Myocyte (in vitro differentiated cells): Measurements from ENCODE around the gene REELD1. TPM values are rescaled to one million over a fixed set of nuclear protein-coding genes. Genes with fewer than 3 reads are reported as not detected.

ENCODE experiments used
- DNase-seq: peaks from one replicate; pipeline ENCODE4 v3.0.0-alpha.2; 2012; ENCODE audit warnings: low read depth
- total RNA-seq: library from RNA; depleted of rRNA; stranded (reverse); fragments of >200 nt; gene quantifications from 2 replicates; pipeline ENCODE4 v1.2.3, GENCODE V29; 2014

REELD1 gene
- total RNA-seq, 1 donor from 2014 or later, result not detected

- DNase-seq, result peak; percentile 14
These were observed 10.1 kb downstream of the REELD1 start for GRCh38 chr4:146224326-146224966.

GRCh38 chr4:146229406-146229805, 15.1 kb downstream of the REELD1 start:
- DNase-seq, result no peak

GRCh38 chr4:146232131-146232722, 17.9 kb downstream of the REELD1 start:
- no peak for DNase-seq

- DNase-seq, result no peak
These were observed 21.4 kb downstream of the REELD1 start for GRCh38 chr4:146235654-146236177.

- DNase-seq, result no peak
These were observed 21.9 kb downstream of the REELD1 start for GRCh38 chr4:146236216-146236615.

GRCh38 chr4:146237092-146237491, 22.8 kb downstream of the REELD1 start:
- DNase-seq, result no peak

GRCh38 chr4:146238107-146238506, 23.8 kb downstream of the REELD1 start:
- no peak for DNase-seq

GRCh38 chr4:146243141-146243882, 29.0 kb downstream of the REELD1 start:
- DNase-seq, result no peak

GRCh38 chr4:146243883-146244277, 29.5 kb downstream of the REELD1 start:
- no peak for DNase-seq

GRCh38 chr4:146244496-146244895, 30.2 kb downstream of the REELD1 start:
- DNase-seq, result no peak

GRCh38 chr4:146245246-146245645, 30.9 kb downstream of the REELD1 start:
- no peak for DNase-seq

GRCh38 chr4:146245850-146246249, 31.5 kb downstream of the REELD1 start:
- no peak for DNase-seq

GRCh38 chr4:146246381-146246780, 32.0 kb downstream of the REELD1 start:
- DNase-seq, result no peak

- no peak for DNase-seq
These were observed 33.0 kb downstream of the REELD1 start for GRCh38 chr4:146247356-146247755.

- no peak for DNase-seq
These were observed 38.8 kb downstream of the REELD1 start for GRCh38 chr4:146252969-146253611.

- DNase-seq, result no peak
These were observed 41.1 kb downstream of the REELD1 start for GRCh38 chr4:146255463-146255862.

- no peak for DNase-seq
These were observed 41.5 kb downstream of the REELD1 start for GRCh38 chr4:146255874-146256273.

- DNase-seq, result no peak
These were observed 42.0 kb downstream of the REELD1 start for GRCh38 chr4:146256328-146256727.

GRCh38 chr4:146257511-146257910, 43.2 kb downstream of the REELD1 start:
- DNase-seq, result no peak

- DNase-seq, result peak; percentile 32
These were observed 46.2 kb downstream of the REELD1 start for GRCh38 chr4:146260521-146260920.

GRCh38 chr4:146261041-146261440, 46.7 kb downstream of the REELD1 start:
- DNase-seq, result peak; percentile 31

- DNase-seq, result no peak
These were observed 49.5 kb downstream of the REELD1 start for GRCh38 chr4:146263793-146264192.
